ENCODE measurements around the gene P2RY12.
"Not testable (repeated sequence)": the region's sequence is repeated elsewhere in the genome, so short reads cannot be mapped to it uniquely, and the experiment has no call there.

P2RY12 gene

GRCh38 chr3:151393146-151393830 lies 8.7 kb upstream of the P2RY12 start:
- DNase-seq (ENCODE audit: low spot score): no peak

GRCh38 chr3:151392191-151392590 lies 7.6 kb upstream of the P2RY12 start:
- not testable (repeated sequence) for DNase-seq (ENCODE audit: low spot score)

GRCh38 chr3:151391720-151392119 lies 7.2 kb upstream of the P2RY12 start:
- no peak for DNase-seq (ENCODE audit: low spot score)

DNA sequence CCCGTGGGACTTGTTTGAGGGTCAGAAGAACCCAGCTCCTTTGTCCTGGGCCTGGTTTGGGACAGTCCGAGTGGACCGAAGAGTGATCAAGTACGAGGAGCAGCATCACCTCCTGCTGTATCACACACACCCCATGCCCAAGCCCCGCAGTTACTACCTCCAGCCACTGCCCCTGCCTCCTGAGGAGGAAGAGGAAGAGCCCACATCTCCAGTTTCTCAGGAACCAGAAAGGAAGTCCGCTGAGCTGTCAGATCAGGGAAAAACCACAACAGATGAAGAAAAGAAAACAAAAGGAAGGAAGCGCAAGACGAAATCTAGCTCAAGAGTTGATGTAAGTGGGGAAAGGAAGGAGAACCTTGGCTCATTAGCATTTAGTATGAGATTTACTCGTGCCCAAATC lies 3.3 kb upstream of the P2RY12 start:
- no peak for DNase-seq (ENCODE audit: low spot score)

GRCh38 chr3:151387432-151387831 lies 2.9 kb upstream of the P2RY12 start:
- DNase-seq (ENCODE audit: low spot score): no peak

- DNase-seq (ENCODE audit: low spot score): no peak
These were observed 1.5 kb upstream of the P2RY12 start for GRCh38 chr3:151386056-151386455.

DNA sequence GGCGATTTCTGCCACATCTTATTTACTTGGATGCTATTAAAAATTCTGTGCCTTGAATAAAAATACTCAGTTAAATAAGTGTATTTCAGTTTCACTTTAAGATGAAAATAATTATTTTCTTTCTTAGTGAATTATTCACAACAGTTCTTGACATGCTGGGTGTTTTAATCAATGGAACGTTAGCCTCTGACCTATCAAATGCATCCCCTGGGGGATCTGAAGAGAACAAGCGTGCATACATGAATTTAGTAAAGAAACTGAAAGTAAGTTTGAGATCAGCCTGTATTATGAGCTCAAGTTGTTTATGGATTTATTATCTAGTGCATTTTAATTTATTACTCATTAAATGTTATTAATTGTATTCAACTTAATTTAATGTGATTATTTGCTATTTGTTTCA lies 597 bp downstream of the P2RY12 start:
- DNase-seq (ENCODE audit: low spot score): no peak

DNA sequence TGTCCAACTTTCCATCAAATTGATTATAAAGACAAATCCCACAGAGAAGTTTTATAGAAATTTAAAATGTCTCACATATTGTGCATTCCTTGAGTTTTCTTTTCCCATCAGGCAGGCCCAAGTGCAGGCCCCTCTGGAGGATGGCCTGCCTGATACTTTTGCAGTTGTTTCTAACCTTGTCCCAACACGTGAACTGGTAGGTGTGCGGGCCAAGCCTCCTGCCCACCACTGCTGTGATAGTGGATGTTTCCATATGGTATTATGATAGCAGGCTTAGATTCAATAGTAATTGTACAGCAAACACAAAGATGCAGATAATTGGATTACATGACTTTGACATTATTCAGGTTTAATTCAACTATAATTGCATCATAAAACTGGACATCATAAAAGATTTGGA lies 1.4 kb downstream of the P2RY12 start:
- no peak for DNase-seq (ENCODE audit: low spot score)

GRCh38 chr3:151382671-151383070 lies 1.9 kb downstream of the P2RY12 start:
- no peak for DNase-seq (ENCODE audit: low spot score)

- DNase-seq (ENCODE audit: low spot score): no peak
These were observed 5.3 kb downstream of the P2RY12 start for GRCh38 chr3:151379083-151379734.

DNA sequence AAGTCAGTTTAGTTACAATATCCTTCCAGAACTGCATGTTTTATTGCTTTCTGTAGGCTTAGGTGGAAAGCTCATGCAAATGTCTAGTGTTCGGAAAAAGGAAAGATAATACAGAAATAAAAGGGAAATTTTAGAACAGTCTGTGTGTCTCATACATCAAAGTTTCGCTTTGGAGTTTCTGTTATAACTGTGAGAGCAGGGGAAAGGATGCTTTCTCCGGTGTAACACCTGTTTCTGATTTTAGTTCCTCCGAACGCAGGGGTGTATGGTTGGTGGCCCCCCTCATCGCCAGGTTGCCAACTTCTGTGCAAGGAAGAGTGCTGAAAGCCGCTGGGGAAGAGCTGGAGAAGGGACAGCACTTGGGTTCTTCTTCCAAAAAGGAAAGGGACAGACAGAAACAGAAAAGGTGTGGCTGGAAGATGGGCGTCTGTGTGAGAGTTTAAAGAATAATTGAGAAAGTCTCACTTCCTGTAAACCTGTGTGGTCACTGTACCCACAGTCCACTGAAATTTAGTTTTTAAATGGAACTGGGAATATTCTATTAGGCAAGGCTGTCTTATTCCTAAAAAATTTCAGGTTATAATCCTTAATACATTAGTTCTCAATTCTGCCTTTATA lies 6.7 kb downstream of the P2RY12 start:
- DNase-seq (ENCODE audit: low spot score): no peak

GRCh38 chr3:151372063-151372820 lies 12.3 kb downstream of the P2RY12 start:
- no peak for DNase-seq (ENCODE audit: low spot score)

GRCh38 chr3:151371526-151371925 lies 13.0 kb downstream of the P2RY12 start:
- no peak for DNase-seq (ENCODE audit: low spot score)

- DNase-seq (ENCODE audit: low spot score): no peak
These were observed 17.1 kb downstream of the P2RY12 start for GRCh38 chr3:151367448-151367847.

GRCh38 chr3:151366993-151367392 lies 17.6 kb downstream of the P2RY12 start:
- no peak for DNase-seq (ENCODE audit: low spot score)

GRCh38 chr3:151362751-151363174 lies 21.8 kb downstream of the P2RY12 start:
- no peak for DNase-seq (ENCODE audit: low spot score)

- no peak for DNase-seq (ENCODE audit: low spot score)
These were observed 27.1 kb downstream of the P2RY12 start for GRCh38 chr3:151357463-151357850.

DNA sequence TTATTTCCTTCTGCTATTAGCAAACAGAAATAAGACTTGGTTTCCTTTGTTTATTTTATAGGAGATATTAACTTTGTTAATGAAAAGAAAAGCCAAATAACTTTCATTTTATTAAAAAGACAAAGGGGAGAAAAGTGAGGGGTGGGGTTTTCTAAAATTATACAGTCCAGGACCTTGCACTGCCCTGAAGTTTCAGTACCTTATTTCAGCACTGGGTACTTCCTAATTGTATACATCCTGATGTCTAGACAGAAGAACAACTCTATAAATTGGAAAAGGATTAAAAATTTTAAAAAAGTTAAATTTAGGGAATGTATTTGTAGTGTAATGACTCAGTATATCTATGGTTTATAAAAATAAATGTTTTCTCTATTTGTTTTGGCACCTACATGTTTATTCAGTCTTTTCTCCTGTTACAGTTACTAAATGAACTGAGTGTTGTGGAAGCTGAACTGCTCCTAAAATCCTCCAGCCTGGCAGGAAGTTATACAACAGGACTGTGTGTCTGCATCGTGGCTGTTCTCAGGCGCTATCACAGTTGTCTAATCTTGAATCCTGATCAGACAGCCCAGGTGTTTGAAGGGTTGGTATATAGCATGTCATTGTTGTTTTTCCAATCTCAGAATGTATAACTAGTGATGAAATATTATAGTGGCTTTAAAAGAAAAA lies 27.6 kb downstream of the P2RY12 start:
- DNase-seq (ENCODE audit: low spot score): no peak

GRCh38 chr3:151351648-151352047 lies 32.9 kb downstream of the P2RY12 start:
- DNase-seq (ENCODE audit: low spot score): no peak

DNA sequence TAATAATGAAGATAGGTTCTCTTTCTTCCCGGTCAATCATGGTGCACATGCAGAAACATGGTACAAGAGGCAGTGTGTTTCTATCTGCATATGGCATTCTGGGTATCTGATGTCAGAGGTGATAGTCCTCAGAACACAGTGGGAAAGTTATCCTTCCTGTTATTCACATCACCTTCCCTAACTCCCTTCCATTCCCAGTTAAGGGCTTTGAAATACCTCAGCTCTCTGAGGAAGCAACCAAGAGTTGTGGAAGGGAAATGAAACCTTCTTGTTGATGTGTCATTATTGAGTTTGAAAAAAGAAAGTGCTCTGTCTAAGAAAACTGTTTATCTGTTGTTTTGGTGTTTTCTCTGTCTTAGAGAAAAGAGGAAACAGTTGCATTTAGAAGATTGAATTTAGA lies 33.3 kb downstream of the P2RY12 start:
- no peak for DNase-seq (ENCODE audit: low spot score)

DNA sequence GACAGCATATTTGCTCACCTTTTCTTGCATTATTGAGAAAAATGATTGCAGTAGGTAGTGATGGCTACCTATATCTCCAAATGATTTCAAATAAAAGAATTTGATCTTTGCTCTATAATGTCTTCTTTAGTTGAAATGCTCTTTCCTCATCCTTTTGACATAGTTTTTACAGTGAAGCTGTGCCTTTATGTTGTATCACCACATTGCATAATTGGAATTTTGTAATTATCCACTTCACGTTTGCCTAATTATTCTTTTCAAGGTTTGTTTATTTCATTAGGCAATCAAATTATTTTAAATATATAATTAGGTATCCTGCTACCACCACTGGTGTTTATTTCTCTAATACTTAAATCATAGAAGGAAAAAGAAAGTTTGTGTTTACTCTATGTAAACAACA lies 33.9 kb downstream of the P2RY12 start:
- DNase-seq (ENCODE audit: low spot score): no peak

DNA sequence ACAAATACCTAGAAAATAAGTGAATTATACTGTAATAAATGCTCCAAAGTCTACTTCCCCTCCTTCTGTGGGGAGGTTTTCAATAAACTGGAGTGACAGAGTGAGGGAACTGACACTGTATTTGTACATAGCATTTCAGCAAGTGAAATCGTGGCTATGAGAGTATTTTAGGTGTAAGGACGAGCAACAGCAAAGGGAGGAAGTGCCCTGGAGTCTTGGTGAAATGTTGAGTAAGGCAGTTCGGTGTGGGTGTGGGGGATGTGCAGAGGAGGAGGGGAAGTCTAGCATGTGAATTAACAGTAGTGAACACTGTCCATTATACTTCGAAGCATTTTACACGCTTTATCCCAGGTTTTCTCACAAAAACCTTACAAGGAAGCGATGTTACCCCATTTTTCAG lies 37.1 kb downstream of the P2RY12 start:
- DNase-seq (ENCODE audit: low spot score): no peak
